ENCODE data around the gene CRIM1.

Gene CRIM1

DNA sequence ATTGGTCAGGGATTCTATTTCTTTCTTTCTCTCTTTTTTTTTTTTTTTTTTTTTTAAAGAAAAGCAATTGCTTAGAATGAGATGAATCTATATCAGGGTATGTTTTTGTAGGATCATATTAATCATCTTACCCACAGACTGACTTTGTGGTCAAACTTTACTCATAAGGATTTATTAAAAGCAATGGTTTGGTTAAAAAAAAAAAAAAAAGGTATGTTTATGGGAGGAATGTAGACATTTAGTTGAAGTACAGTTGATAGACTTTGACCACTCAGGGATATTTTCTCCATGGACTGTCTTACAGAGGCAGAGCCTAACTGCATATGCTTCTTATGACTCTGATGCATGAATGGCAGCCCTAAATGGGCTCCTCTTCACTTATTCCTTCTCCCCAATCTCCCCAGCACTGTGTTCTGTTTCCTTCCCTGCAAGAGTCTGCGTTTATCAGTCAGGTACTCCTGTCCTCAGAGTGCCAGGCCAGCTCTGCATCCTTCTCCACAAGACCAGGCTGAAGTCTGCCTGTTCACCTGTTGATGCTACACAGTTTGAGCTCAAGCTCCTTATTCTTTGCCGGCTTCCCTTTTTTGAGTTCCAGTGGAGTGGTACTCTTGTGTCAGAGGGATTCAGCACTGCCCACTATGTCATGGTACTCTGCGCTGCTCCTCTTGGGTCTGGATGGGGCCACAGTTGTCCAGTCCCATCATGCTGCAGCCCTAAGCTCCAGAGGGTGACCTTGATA, 24.3 kb downstream of the CRIM1 start:
- TF ChIP-seq, protein P1, sequence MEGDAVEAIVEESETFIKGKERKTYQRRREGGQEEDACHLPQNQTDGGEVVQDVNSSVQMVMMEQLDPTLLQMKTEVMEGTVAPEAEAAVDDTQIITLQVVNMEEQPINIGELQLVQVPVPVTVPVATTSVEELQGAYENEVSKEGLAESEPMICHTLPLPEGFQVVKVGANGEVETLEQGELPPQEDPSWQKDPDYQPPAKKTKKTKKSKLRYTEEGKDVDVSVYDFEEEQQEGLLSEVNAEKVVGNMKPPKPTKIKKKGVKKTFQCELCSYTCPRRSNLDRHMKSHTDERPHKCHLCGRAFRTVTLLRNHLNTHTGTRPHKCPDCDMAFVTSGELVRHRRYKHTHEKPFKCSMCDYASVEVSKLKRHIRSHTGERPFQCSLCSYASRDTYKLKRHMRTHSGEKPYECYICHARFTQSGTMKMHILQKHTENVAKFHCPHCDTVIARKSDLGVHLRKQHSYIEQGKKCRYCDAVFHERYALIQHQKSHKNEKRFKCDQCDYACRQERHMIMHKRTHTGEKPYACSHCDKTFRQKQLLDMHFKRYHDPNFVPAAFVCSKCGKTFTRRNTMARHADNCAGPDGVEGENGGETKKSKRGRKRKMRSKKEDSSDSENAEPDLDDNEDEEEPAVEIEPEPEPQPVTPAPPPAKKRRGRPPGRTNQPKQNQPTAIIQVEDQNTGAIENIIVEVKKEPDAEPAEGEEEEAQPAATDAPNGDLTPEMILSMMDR (IDR thresholded peaks at IDR 0.05): no peak
- DNase-seq (ENCODE audit: low spot score): no peak
- Histone ChIP-seq H3K27ac (peak overlapping the region; percentile 5 to 26), H3K4me3 (no peak overlapping the region)

DNA sequence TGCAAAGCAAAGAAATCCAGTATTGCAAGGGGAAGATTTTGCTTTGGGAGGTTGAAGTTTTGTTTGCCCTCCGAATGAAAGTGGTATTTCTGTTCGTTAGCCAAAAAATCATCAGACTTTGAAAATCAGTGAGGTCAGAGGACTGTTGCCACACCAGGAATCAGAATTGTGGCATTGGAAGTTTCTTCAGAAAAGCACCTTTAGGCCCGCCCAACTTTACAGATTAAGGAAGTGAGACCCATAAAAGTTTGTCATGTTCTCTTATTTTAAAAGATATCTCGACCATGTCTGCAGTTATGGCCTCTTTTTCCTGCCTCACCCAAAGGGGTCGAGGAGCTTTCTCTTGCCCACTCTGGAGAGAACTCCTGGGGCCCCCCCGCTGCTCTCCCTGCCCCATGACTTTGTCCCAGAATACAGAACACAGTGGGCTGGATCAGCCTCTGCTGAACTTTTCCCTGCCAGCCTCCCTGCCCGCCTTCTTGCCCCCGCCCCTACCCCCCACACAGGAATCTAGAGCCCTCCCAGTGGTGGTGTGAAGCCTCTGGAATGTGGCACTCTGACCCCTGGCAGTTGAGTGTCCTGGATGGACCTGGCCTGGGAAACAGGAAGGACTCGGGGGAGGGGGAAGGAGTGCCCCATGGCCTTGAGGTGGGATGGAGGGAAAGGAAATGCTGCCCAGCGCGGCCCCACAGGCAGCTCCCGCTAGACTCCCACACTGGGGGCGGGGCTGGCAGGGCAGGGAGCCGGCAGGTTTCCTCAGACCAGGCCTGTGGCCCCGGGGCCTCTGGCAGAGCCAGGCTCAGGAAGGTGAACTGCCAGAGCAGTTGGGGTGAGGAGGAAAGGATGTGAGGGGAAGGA, 25.3 kb downstream of the CRIM1 start:
- DNase-seq (ENCODE audit: low spot score): peak; percentile 81
- Histone ChIP-seq H3K27ac (peak overlapping the region; percentile 57 to 67), H3K4me3 (peak overlapping the region; percentile 21)
- TF ChIP-seq, protein P1 (IDR thresholded peaks at IDR 0.05): no peak

DNA sequence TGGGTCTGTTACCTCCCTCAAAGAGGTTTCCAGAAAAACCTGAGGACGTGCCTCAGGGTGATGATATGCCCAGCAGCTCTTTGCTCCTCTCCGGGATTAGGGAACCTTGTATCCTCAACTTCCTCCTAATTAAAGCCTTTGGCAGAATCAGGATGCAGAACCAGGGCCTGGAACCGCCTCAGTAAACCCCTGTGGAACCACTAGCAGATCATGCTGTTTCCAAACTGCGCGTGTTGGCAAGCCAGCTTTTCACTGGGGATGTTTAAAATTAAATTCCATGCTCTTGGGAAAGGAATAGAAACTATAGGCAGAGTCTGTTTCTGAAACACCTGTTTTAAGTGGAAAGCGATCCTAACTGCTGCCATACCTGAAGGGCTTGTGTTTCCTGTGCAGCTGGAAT, 26.4 kb downstream of the CRIM1 start:
- TF ChIP-seq, protein P1 (IDR thresholded peaks at IDR 0.05): no peak
- Histone ChIP-seq H3K4me3 (no peak overlapping the region), H3K27ac (peak overlapping the region in 1 of 2 donors; percentile 67)
- no peak for DNase-seq (ENCODE audit: low spot score)

DNA sequence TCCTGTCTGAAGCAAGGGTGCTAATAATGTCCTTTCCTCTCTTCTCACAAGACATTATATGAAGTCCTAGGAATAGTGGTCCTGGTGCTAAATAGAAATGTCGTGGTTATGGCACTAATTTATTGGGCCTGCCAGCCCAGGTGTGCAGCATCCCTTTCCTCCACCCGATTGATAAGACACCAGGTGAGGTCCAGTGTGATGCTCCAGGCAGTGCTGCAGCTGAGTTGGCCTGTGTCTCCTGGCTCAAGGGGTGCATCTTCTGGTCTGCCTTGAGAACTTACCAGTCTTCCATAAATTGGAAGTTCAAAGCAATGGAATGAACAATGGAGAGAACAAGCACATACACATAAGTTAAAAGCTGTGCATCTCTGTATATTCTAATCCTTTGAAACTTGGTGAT, 26.9 kb downstream of the CRIM1 start:
- DNase-seq (ENCODE audit: low spot score): no peak
- peak overlapping the region in 1 of 2 donors; percentile 67 for H3K27ac ChIP-seq
- no peak overlapping the region for H3K4me3 ChIP-seq
- TF ChIP-seq, protein P1 (IDR thresholded peaks at IDR 0.05): no peak

DNA sequence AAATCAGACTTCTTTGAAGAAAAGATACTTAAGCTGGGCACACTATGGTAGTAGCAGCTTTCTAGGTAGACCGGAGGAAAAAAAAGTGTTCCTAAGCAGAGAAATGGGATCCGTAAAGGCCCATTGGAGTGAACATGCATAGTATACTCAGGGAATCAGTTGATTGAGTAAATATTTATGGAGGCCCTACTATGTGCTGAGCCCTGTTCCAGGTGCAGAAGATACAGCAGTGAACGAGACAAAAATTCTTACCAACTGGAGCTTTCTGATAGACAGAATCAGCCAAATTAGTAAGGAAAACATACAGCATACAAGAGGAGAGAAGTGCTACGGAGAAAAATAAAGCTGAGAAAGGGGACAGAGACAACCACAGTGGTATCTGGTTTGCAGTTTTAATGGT, 28.1 kb downstream of the CRIM1 start:
- Histone ChIP-seq H3K4me3 (no peak overlapping the region), H3K27ac (peak overlapping the region; percentile 7 to 26)
- TF ChIP-seq, protein P1 (IDR thresholded peaks at IDR 0.05): no peak
- DNase-seq (ENCODE audit: low spot score): no peak

DNA sequence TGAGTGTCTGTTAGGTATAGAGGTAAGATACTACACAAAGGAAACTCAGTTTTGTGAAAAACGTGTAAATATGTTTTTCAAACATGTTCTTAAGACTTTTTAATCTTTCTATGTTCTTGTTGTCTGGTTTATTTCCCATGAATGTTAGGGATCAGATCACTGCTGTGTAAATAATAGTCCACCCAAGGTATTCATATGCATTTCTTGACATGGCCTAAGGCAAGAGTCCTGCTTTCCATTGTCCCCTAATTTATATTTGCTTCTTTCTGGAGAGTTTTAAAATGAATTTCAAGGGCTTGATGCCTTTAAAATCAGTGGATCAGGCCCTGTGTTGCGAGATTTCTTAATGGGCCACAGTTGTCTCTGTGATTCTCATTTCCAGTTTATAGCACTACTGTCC, 28.9 kb downstream of the CRIM1 start:
- Histone ChIP-seq H3K27ac (peak overlapping the region in 1 of 2 donors; percentile 7), H3K4me3 (no peak overlapping the region)
- DNase-seq (ENCODE audit: low spot score): no peak
- TF ChIP-seq, protein P1 (IDR thresholded peaks at IDR 0.05): no peak

Data from coronary artery (tissue), 2 donors.